Ishikawa (cell line): ENCODE data around the gene MMP15.

Source experiments
- CEBPB ChIP-seq: IDR thresholded peaks from 2 replicates; pipeline ENCODE4 v1.6.1; 2012
- CREB1 ChIP-seq: IDR thresholded peaks from 2 replicates; pipeline ENCODE4 v1.6.1; 2012; ENCODE audit warnings: low read depth
- EGR1 ChIP-seq: IDR thresholded peaks from 2 replicates; pipeline ENCODE4 v1.6.1; 2012
- EP300 ChIP-seq: IDR thresholded peaks from 2 replicates; pipeline ENCODE4 v1.6.1; 2012; ENCODE audit warnings: borderline replicate concordance
- FOXM1 ChIP-seq: IDR thresholded peaks from 2 replicates; pipeline ENCODE4 v1.6.1; 2012; ENCODE audit warnings: low read depth, borderline replicate concordance
- NFIC ChIP-seq: IDR thresholded peaks from 2 replicates; pipeline ENCODE4 v1.6.1; 2012
- RAD21 ChIP-seq: IDR thresholded peaks from 2 replicates; pipeline ENCODE4 v1.6.1; 2012; ENCODE audit warnings: low read depth
- TAF1 ChIP-seq: IDR thresholded peaks from 2 replicates; pipeline ENCODE4 v1.6.1; 2012; ENCODE audit warnings: low read depth, mild to moderate bottlenecking
- TCF12 ChIP-seq: IDR thresholded peaks from 2 replicates; pipeline ENCODE4 v1.6.1; 2012; ENCODE audit warnings: low read depth
- TEAD4 ChIP-seq: IDR thresholded peaks from 2 replicates; pipeline ENCODE4 v1.6.1; 2012
- YY1 ChIP-seq: IDR thresholded peaks from 2 replicates; pipeline ENCODE4 v1.6.1; 2012; ENCODE audit warnings: low read depth
- ZBTB7A ChIP-seq: IDR thresholded peaks from 2 replicates; pipeline ENCODE4 v1.6.1; 2012; ENCODE audit warnings: low read depth
- TF ChIP-seq, protein P1 (sequence below): IDR thresholded peaks from 2 replicates; pipeline ENCODE4 v1.6.1; 2012
- TF ChIP-seq, protein P2 (sequence below): IDR thresholded peaks from 2 replicates; pipeline ENCODE4 v1.6.1; 2012
- TF ChIP-seq, protein P3 (sequence below): IDR thresholded peaks from 2 replicates; pipeline ENCODE4 v1.6.1; 2012; ENCODE audit warnings: low read depth, mild to moderate bottlenecking

The MMP15 gene

DNA sequence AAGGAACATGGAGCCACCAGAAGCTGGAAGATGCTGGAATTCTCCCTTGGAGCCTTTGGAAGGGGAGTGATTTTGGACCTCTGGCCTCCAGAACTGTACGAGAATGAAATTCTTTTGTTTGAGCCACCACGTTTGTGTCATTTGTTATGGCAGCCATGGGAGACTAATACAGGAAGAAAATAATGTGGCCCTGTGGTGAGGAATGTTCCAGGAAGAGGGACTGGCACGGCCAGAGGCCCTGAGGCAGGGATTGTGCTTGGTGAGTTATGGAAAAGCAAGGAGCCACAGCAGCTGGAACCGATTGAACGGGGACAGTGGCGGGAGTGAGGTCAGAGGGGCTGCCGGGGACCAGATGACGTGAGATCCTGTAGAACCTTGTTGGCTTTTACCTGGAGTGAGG, 52.2 kb downstream of the MMP15 start:
- TF ChIP-seq TAF1 (no peak), CEBPB (no peak), EP300 (no peak)
- TF ChIP-seq, protein P1, sequence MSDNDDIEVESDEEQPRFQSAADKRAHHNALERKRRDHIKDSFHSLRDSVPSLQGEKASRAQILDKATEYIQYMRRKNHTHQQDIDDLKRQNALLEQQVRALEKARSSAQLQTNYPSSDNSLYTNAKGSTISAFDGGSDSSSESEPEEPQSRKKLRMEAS = no peak

DNA sequence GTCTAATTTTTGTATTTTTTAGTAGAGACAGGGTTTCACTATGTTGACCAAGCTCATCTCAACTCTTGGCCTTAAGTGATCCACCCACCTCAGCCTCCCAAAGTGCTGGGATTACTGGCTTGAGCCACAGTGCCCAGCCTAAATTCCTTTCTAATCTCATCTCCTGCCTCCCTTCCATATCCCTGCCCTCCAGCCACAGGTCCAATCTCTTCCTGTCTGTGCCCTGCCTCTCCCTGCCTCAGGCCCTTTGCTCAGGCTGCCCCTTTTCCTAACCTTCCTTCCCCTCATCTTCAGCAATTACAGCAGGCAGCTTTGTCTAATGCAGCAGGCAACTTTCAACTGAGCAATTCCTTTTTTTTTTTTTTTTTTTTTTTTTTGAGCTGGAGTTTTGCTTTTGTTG, 56.8 kb downstream of the MMP15 start:
- TF ChIP-seq NFIC (no peak), TEAD4 (no peak), TAF1 (no peak), YY1 (no peak)
- TF ChIP-seq, protein P1 = no peak
- TF ChIP-seq, protein P2, sequence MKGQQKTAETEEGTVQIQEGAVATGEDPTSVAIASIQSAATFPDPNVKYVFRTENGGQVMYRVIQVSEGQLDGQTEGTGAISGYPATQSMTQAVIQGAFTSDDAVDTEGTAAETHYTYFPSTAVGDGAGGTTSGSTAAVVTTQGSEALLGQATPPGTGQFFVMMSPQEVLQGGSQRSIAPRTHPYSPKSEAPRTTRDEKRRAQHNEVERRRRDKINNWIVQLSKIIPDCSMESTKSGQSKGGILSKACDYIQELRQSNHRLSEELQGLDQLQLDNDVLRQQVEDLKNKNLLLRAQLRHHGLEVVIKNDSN = no peak

DNA sequence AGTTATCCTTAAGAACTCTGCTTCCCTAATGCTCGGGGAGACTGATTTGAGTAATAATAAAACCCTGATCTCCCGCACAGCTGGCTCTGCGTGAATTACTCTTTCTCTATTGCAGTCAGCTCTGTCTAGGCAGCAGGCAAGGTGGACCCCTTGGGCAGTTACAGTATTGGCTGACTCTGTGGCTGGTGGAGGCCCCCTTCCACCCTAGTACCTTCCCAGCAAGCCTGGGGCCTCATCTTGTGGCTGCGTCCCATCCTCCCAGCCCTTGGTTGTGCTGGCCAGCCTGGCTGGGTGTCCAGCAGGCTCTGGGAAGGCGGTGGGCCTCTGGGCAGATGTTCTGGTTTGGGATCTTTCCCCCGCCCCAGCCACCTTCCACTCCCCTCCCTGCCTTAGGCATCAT, 59.1 kb downstream of the MMP15 start:
- no peak for TF ChIP-seq ZBTB7A
- TF ChIP-seq, protein P2 = no peak
- TF ChIP-seq TCF12 = no peak
- no peak for TF ChIP-seq EGR1
- no peak for TF ChIP-seq YY1
- TF ChIP-seq FOXM1 = no peak
- TF ChIP-seq NFIC = no peak
- no peak for TF ChIP-seq TEAD4
- TF ChIP-seq, protein P1 = no peak
- TF ChIP-seq CREB1 = no peak
- TF ChIP-seq, protein P3, sequence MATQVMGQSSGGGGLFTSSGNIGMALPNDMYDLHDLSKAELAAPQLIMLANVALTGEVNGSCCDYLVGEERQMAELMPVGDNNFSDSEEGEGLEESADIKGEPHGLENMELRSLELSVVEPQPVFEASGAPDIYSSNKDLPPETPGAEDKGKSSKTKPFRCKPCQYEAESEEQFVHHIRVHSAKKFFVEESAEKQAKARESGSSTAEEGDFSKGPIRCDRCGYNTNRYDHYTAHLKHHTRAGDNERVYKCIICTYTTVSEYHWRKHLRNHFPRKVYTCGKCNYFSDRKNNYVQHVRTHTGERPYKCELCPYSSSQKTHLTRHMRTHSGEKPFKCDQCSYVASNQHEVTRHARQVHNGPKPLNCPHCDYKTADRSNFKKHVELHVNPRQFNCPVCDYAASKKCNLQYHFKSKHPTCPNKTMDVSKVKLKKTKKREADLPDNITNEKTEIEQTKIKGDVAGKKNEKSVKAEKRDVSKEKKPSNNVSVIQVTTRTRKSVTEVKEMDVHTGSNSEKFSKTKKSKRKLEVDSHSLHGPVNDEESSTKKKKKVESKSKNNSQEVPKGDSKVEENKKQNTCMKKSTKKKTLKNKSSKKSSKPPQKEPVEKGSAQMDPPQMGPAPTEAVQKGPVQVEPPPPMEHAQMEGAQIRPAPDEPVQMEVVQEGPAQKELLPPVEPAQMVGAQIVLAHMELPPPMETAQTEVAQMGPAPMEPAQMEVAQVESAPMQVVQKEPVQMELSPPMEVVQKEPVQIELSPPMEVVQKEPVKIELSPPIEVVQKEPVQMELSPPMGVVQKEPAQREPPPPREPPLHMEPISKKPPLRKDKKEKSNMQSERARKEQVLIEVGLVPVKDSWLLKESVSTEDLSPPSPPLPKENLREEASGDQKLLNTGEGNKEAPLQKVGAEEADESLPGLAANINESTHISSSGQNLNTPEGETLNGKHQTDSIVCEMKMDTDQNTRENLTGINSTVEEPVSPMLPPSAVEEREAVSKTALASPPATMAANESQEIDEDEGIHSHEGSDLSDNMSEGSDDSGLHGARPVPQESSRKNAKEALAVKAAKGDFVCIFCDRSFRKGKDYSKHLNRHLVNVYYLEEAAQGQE = no peak
- no peak for TF ChIP-seq RAD21
- TF ChIP-seq TAF1 = no peak
- no peak for TF ChIP-seq EP300
- TF ChIP-seq CEBPB = no peak

DNA sequence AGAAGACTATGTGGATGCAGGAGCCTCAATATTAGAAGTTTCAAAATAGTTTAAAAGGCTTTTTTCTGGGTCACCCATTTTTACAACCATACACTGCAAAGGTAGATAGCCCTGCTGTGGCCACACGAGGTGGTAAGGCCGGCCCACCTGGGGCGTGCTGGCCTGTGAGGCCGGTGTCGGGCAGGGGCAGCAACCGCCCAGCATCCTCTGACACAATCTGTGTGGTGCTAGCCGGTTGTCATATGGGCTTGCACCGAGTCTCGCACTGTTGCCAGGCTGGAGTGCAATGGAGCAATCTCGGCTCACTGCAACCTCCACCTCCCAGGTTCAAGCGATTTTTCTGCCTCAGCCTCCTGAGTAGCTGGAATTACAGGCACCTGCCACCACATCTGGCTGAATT, 59.6 kb downstream of the MMP15 start:
- TF ChIP-seq FOXM1 (no peak), YY1 (no peak), CREB1 (no peak), RAD21 (no peak), TAF1 (no peak), EGR1 (no peak), CEBPB (no peak), TEAD4 (no peak), ZBTB7A (no peak), EP300 (no peak), NFIC (no peak), TCF12 (no peak)
- TF ChIP-seq, protein P1 = no peak
- TF ChIP-seq, protein P2 = no peak
- TF ChIP-seq, protein P3 = no peak

DNA sequence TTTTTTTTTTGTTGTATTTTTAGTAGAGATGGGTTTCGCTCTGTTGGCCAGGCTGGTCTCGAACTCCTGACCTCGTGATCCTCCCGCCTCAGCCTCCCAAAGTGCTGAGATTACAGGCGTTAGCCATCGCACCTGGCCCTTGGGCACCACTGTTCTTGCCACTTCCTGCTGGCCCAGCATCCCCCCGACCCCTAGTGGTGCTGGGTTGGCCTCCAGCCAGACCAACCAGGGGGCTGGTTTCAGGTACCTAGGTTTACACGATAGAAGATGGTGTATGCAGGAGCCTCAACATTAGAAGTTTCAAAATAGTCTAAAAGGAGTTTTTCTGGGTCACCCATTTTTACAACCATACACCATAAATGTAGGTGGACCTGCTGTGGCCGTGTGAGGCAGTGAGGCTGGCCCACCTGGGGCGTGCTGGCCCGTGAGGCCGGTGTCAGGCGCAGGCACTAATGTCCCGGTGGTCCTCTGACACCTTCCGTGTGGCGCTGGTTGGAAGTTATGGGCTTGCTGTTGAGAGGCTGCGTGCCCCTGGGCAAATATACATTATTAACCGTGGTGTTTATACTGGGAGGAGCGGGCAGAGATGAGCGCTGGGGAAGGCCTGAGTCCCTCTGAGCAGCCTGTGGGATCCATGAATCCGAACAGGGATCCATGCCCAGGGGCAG, 60.2 kb downstream of the MMP15 start:
- TF ChIP-seq FOXM1 (no peak), CREB1 (no peak), EGR1 (no peak), TEAD4 (no peak), RAD21 (no peak), EP300 (no peak), NFIC (no peak), CEBPB (no peak)
- TF ChIP-seq, protein P1 = no peak
